ENCODE measurements around the gene TMEM138. TPM values are rescaled to one million over a fixed set of nuclear protein-coding genes. Genes with fewer than 3 reads are reported as not detected.

TMEM138 gene
- total and polyA plus RNA-seq, 2 of the 13 experiments (the other 11 are each of a cell fraction or from before 2014, with no cell fraction given) = 43.5 to 61.0 TPM

GRCh38 chr11:61334434-61335354, 27.5 kb upstream of the TMEM138 start (continued):
- TF ChIP-seq MATR3 (CRISPR knock-in tag; IDR thresholded peaks at IDR 0.05) = no peak
- TF ChIP-seq KAT2B (IDR thresholded peaks at IDR 0.05; ENCODE audit: borderline replicate concordance, low read depth, low read length) = no peak
- no peak for TF ChIP-seq NFIC (IDR thresholded peaks at IDR 0.05; ENCODE audit: low read length)
- TF ChIP-seq ZNF703 (CRISPR knock-in tag; IDR thresholded peaks at IDR 0.05; ENCODE audit: borderline replicate concordance) = no peak
- TF ChIP-seq ZC3H4 (CRISPR knock-in tag; IDR thresholded peaks at IDR 0.05; ENCODE audit: borderline replicate concordance) = no peak; the same call in 1 of the 2 replicates
- TF ChIP-seq NR3C1 (CRISPR knock-in tag; IDR thresholded peaks at IDR 0.05) = no peak
- no peak for TF ChIP-seq ZNF20 (CRISPR knock-in tag; IDR thresholded peaks at IDR 0.05)
- no peak; the same call in 1 of the 2 replicates for TF ChIP-seq ZNF30 (CRISPR knock-in tag; IDR thresholded peaks at IDR 0.05)
- TF ChIP-seq, protein P1, sequence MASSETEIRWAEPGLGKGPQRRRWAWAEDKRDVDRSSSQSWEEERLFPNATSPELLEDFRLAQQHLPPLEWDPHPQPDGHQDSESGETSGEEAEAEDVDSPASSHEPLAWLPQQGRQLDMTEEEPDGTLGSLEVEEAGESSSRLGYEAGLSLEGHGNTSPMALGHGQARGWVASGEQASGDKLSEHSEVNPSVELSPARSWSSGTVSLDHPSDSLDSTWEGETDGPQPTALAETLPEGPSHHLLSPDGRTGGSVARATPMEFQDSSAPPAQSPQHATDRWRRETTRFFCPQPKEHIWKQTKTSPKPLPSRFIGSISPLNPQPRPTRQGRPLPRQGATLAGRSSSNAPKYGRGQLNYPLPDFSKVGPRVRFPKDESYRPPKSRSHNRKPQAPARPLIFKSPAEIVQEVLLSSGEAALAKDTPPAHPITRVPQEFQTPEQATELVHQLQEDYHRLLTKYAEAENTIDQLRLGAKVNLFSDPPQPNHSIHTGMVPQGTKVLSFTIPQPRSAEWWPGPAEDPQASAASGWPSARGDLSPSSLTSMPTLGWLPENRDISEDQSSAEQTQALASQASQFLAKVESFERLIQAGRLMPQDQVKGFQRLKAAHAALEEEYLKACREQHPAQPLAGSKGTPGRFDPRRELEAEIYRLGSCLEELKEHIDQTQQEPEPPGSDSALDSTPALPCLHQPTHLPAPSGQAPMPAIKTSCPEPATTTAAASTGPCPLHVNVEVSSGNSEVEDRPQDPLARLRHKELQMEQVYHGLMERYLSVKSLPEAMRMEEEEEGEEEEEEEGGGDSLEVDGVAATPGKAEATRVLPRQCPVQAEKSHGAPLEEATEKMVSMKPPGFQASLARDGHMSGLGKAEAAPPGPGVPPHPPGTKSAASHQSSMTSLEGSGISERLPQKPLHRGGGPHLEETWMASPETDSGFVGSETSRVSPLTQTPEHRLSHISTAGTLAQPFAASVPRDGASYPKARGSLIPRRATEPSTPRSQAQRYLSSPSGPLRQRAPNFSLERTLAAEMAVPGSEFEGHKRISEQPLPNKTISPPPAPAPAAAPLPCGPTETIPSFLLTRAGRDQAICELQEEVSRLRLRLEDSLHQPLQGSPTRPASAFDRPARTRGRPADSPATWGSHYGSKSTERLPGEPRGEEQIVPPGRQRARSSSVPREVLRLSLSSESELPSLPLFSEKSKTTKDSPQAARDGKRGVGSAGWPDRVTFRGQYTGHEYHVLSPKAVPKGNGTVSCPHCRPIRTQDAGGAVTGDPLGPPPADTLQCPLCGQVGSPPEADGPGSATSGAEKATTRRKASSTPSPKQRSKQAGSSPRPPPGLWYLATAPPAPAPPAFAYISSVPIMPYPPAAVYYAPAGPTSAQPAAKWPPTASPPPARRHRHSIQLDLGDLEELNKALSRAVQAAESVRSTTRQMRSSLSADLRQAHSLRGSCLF (CRISPR knock-in tag; IDR thresholded peaks at IDR 0.05; ENCODE audit: borderline replicate concordance) = no peak
- TF ChIP-seq BRCA1 (CRISPR knock-in tag; IDR thresholded peaks at IDR 0.05) = no peak; the same call in 1 of the 2 replicates
- TF ChIP-seq ZBTB14 (CRISPR knock-in tag; IDR thresholded peaks at IDR 0.05) = no peak
- no peak for TF ChIP-seq PPARG (CRISPR knock-in tag; conservative IDR thresholded peaks at IDR 0.05)
- TF ChIP-seq HIC2 (CRISPR knock-in tag; IDR thresholded peaks at IDR 0.05; ENCODE audit: low read depth) = peak; percentile 70; the same call in 1 of the 2 replicates
- TF ChIP-seq ZNF562 (CRISPR knock-in tag; IDR thresholded peaks at IDR 0.05; ENCODE audit: borderline replicate concordance) = no peak
- TF ChIP-seq TCF7L2 (IDR thresholded peaks at IDR 0.05; ENCODE audit: low read depth, low read length) = no peak
- TF ChIP-seq ZNF512B (CRISPR knock-in tag; IDR thresholded peaks at IDR 0.05; ENCODE audit: borderline replicate concordance) = peak; percentile 22; the same call in 1 of the 2 replicates
- no peak for TF ChIP-seq ATF1 (CRISPR knock-in tag; IDR thresholded peaks at IDR 0.05)
- no peak for TF ChIP-seq ZNF263 (CRISPR knock-in tag; IDR thresholded peaks at IDR 0.05)
- no peak for TF ChIP-seq ZNF75D (CRISPR knock-in tag; IDR thresholded peaks at IDR 0.05; ENCODE audit: borderline replicate concordance)
